GM12878 (cell line): ENCODE measurements around the gene FLT3LG. TPM values are rescaled to one million over a fixed set of nuclear protein-coding genes. Genes with fewer than 3 reads are reported as not detected.

Source experiments
- ATAC-seq: fragments of 200-7000 bp; cut with Tn5 transposase; 3 replicates; pipeline ENCODE4 v1.9.1; 2020; ENCODE audit warnings: mild to moderate bottlenecking, moderate library complexity
- BruUV-seq: library from RNA; stranded (reverse); fragments of 400-500 nt; replicated peaks from 2 replicates; lab custom pipeline; 2021; lab: Mats Ljungman, UMichigan
- CTCF ChIA-PET: fragments of 300-600 bp; sonication (Branson Sonifier 250); formaldehyde crosslinking; extraction: SDS; loops from one replicate; lab custom pipeline; 2021; ENCODE audit warnings: inconsistent platforms; lab: Yijun Ruan, JAX
- POLR2A ChIA-PET: fragments of 350-600 bp; formaldehyde crosslinking; extraction: SDS; loops from one replicate; lab custom pipeline; 2021; ENCODE audit warnings: inconsistent platforms; lab: Charles Lee
- RAD21 ChIA-PET: fragments of 300-600 bp; sonication (Branson Sonifier 250); formaldehyde crosslinking; loops from one replicate; lab custom pipeline; 2023; ENCODE audit warnings: antibody characterized with exemption; ENCODE audit not compliant: unreplicated experiment; lab: Charles Lee
- SMC1A ChIA-PET: fragments of 300-600 bp; sonication (Branson Sonifier 250); formaldehyde crosslinking; loops from one replicate; lab custom pipeline; 2023; ENCODE audit not compliant: unreplicated experiment, uncharacterized antibody; lab: Charles Lee
- DNase-seq: peaks from one replicate; pipeline ENCODE4 v3.0.0-alpha.2; 2011; ENCODE audit warnings: low read depth, low spot score
- FAIRE-seq: peaks from 3 replicates; lab custom pipeline; 2011; peaks lifted over from hg19 to GRCh38; lab: Jason Lieb, UNC
- H2AFZ ChIP-seq: 2 replicates; pipeline ENCODE4 v1.6.0; 2011; ENCODE audit warnings: low read depth, low read length, control low read depth; ENCODE audit not compliant: control insufficient read depth
- H3K27ac ChIP-seq: 2 replicates; pipeline ENCODE4 v1.5.1; 2011; ENCODE audit warnings: control low read depth; ENCODE audit not compliant: control insufficient read depth, insufficient read depth
- H3K27me3 ChIP-seq, 2 experiments: replicated peaks in 1 of 2; 2 replicates each; pipeline versions ENCODE4 v1.6.0 to v1.6.1; 2011; ENCODE audit warnings: low read length in 1 of 2; ENCODE audit not compliant: control insufficient read depth in 2 of 2, insufficient read depth in 2 of 2
- H3K36me3 ChIP-seq, 2 experiments: 2 replicates each; pipeline ENCODE4 v1.5.1; 2011; ENCODE audit warnings: low read length in 1 of 2; ENCODE audit not compliant: control insufficient read depth in 2 of 2, insufficient read depth in 2 of 2
- H3K4me1 ChIP-seq: 2 replicates; pipeline ENCODE4 v1.6.1; 2011; ENCODE audit warnings: mild to moderate bottlenecking, low read length, moderate library complexity, mixed read lengths; ENCODE audit not compliant: control insufficient read depth, insufficient read depth
- H3K4me2 ChIP-seq: 2 replicates; pipeline ENCODE4 v1.6.0; 2011; ENCODE audit warnings: control low read depth; ENCODE audit not compliant: control insufficient read depth, insufficient read depth
- H3K4me3 ChIP-seq: fragments of 200-600 bp; sonication (generic); 2 replicates; pipeline ENCODE4 v1.5.1; 2016
- H3K79me2 ChIP-seq: 2 replicates; pipeline ENCODE4 v1.6.0; 2011; ENCODE audit warnings: low read length; ENCODE audit not compliant: control insufficient read depth, insufficient read depth
- H3K9ac ChIP-seq: 2 replicates; pipeline ENCODE4 v1.8.0; 2011; ENCODE audit warnings: low read length, control low read depth, mixed read lengths; ENCODE audit not compliant: control insufficient read depth, insufficient read depth
- H3K9me3 ChIP-seq: replicated peaks from 3 replicates; pipeline ENCODE4 v1.5.1; 2011; ENCODE audit warnings: mild to moderate bottlenecking, low read length; ENCODE audit not compliant: control insufficient read depth, insufficient read depth
- H4K20me1 ChIP-seq: 2 replicates; pipeline ENCODE4 v1.6.0; 2011; ENCODE audit not compliant: control insufficient read depth, insufficient read depth
- BHLHE40 ChIP-seq, 2 experiments: fragments of 450-650 bp in 1 of 2; IDR thresholded peaks; 2 replicates each; pipeline ENCODE4 v1.6.1; 2011 to 2017; ENCODE audit warnings: low read depth in 2 of 2, borderline replicate concordance in 1 of 2, improper control_type of control experiment in 1 of 2, low read length in 1 of 2, mild to moderate bottlenecking in 1 of 2
- CHD4 ChIP-seq: fragments of 200-600 bp; sonication (generic); IDR thresholded peaks from 2 replicates; pipeline ENCODE4 v1.6.1; 2016; ENCODE audit warnings: mild to moderate bottlenecking
- EGR1 ChIP-seq, 2 experiments: IDR thresholded peaks; 1 replicate in 1 of 2; 2 replicates in 1 of 2; pipeline ENCODE4 v1.6.1; 2011 to 2012; ENCODE audit warnings: low read depth in 2 of 2, low read length in 2 of 2, borderline replicate concordance in 1 of 2, mild to moderate bottlenecking in 1 of 2, moderate library complexity in 1 of 2
- ETV6 ChIP-seq, 2 experiments: fragments of 450-650 bp in 1 of 2; IDR thresholded peaks in 1 of 2; conservative IDR thresholded peaks in 1 of 2; 2 replicates each; pipeline ENCODE4 v1.6.1; 2014; ENCODE audit warnings: antibody characterized with exemption in 1 of 2, borderline replicate concordance in 1 of 2, low read depth in 1 of 2, mild to moderate bottlenecking in 1 of 2, moderate library complexity in 1 of 2
- FOXK2 ChIP-seq: fragments of 450-650 bp; IDR thresholded peaks from 2 replicates; pipeline ENCODE4 v1.6.1; 2017; ENCODE audit warnings: mild to moderate bottlenecking, moderate library complexity
- GABPA ChIP-seq: IDR thresholded peaks from 2 replicates; pipeline ENCODE4 v1.6.1; 2014; ENCODE audit warnings: antibody characterized with exemption, low read depth, mild to moderate bottlenecking, inconsistent platforms
- KLF5 ChIP-seq: fragments of 450-650 bp; IDR thresholded peaks from 2 replicates; pipeline ENCODE4 v1.6.1; 2014; ENCODE audit warnings: mild to moderate bottlenecking; ENCODE audit not compliant: partially characterized antibody
- NR2F1 ChIP-seq: fragments of 450-650 bp; conservative IDR thresholded peaks from 2 replicates; pipeline ENCODE4 v1.6.1; 2017; ENCODE audit warnings: mild to moderate bottlenecking
- POLR2AphosphoS5 ChIP-seq: IDR thresholded peaks from 2 replicates; pipeline ENCODE4 v1.6.1; 2011; ENCODE audit warnings: mild to moderate bottlenecking, low read length, inconsistent platforms
- SIX5 ChIP-seq: IDR thresholded peaks from 2 replicates; pipeline ENCODE4 v1.6.1; 2011; ENCODE audit warnings: mild to moderate bottlenecking, low read depth, low read length, moderate library complexity; ENCODE audit not compliant: severe bottlenecking
- SMAD1 ChIP-seq: fragments of 450-650 bp; IDR thresholded peaks from 2 replicates; pipeline ENCODE4 v1.6.1; 2018; ENCODE audit warnings: mild to moderate bottlenecking, low read depth; ENCODE audit not compliant: partially characterized antibody
- SUPT20H ChIP-seq: IDR thresholded peaks from 2 replicates; pipeline ENCODE4 v1.6.1; 2011; ENCODE audit warnings: low read depth, mild to moderate bottlenecking, low read length, moderate library complexity, borderline replicate concordance; ENCODE audit not compliant: control insufficient read depth
- TARDBP ChIP-seq: IDR thresholded peaks from 2 replicates; pipeline ENCODE4 v1.6.1; 2016; ENCODE audit warnings: borderline replicate concordance
- TBL1XR1 ChIP-seq: IDR thresholded peaks from 2 replicates; pipeline ENCODE4 v1.6.1; 2012; ENCODE audit warnings: low read depth, low read length, improper control_type of control experiment
- YBX1 ChIP-seq: fragments of 450-650 bp; IDR thresholded peaks from 2 replicates; pipeline ENCODE4 v1.6.1; 2016; ENCODE audit warnings: antibody characterized with exemption
- ZNF687 ChIP-seq: fragments of 450-650 bp; IDR thresholded peaks from 2 replicates; pipeline ENCODE4 v1.6.1; 2017; ENCODE audit warnings: mild to moderate bottlenecking, moderate library complexity
- WGBS: methylation state at CpG from one replicate; pipeline ENCODE4 v1.1.6; 2016; ENCODE audit warnings: low lambda C conversion rate; ENCODE audit not compliant: insufficient replicate concordance, insufficient coverage; ENCODE audit errors: missing lambda C conversion rate; 5-methylcytosine and 5-hydroxymethylcytosine counted together
- in situ Hi-C: fragments of 300-500 bp; cut with MboI; formaldehyde crosslinking; loops from 9 replicates; pipeline ENCODE4 v1.14.3; 2018; ENCODE audit warnings: mixed read lengths
- intact Hi-C: fragments of 100-400 bp; cut with micrococcal nuclease; formaldehyde crosslinking; loops from one replicate; pipeline ENCODE4 v1.14.2; 2022; ENCODE audit not compliant: unreplicated experiment
- polyA plus RNA-seq, 11 experiments: library from polyadenylated mRNA; depleted of rRNA in 4 of 11; unstranded in 6 of 11; stranded (reverse) in 5 of 11; fragments of >200 nt; fragmentation: Nextera tagmentation in 4 of 11; fragmentation: Illumina TruSeq in 1 of 11; extraction: Ambion mirVana in 4 of 11; extraction: Trizol in 1 of 11; gene quantifications; 1 replicate in 1 of 11; 2 replicates in 10 of 11; pipeline versions ENCODE4 v1.2.1 to v1.2.3, GENCODE V29; 2011 to 2016; ENCODE audit warnings: inconsistent platforms in 2 of 11, missing spikeins in 2 of 11, low read depth in 1 of 11
- total RNA-seq, 4 experiments: library from RNA; depleted of rRNA in 3 of 4; stranded (reverse); fragments of >200 nt in 3 of 4; fragmentation: Illumina TruSeq in 1 of 4; extraction: Trizol in 1 of 4; gene quantifications; 2 replicates each; pipeline versions ENCODE4 v1.2.1 to v1.2.3, GENCODE V29; 2013 to 2021
- TF ChIP-seq, protein P1 (sequence below): fragments of 150-350 bp; IDR thresholded peaks from 2 replicates; pipeline ENCODE4 v1.6.1; 2016; ENCODE audit warnings: low read depth, low read length

Gene FLT3LG
- total and polyA plus RNA-seq, 10 of the 15 experiments (the other 5 are each of a cell fraction or from before 2014, with no cell fraction given) = 0.68 to 13.1 (median 4.3) TPM

DNA sequence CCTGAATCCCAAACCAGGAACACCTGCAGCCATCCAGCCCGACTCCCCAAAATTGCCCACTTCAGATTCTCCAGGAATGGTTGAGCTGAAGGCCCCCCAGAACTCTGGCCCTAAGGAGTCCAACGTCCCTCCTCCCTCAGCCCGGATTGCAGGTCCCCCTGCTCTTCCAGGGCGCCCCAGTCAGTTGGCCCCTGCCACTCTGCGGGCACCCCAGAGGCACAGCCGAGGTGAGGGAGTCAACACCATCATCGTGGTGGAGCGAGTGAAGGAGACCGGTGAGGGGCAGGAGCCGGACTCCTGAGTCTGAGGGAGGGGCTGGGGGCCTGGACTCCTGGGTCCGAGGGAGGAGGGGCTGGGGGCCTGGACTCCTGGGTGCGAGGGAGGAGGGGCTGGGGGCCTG lies 46.7 kb upstream of the FLT3LG start:
- Histone ChIP-seq H3K79me2 (no peaks in the 10 kb centered on the region), H3K27me3 (peaks cover 17 to 31% of the 10 kb centered on the region in 2 experiments), H3K4me1 (peaks cover 4% of the 10 kb centered on the region), H3K9me3 (no peaks in the 10 kb centered on the region), H3K4me2 (no peak overlapping the region), H3K4me3 (no peak overlapping the region), H2AFZ (no peak overlapping the region), H3K9ac (no peak overlapping the region), H3K27ac (no peak overlapping the region), H4K20me1 (no peaks in the 10 kb centered on the region), H3K36me3 (no peaks in the 10 kb centered on the region)
- ChIA-PET POLR2A (interaction anchor here (0.5 kb wide), 1 partner anchor 176 kb away, joined by 3 read pairs; no protein-coding TSS in a partner anchor), CTCF (interaction anchor here (1.1 to 3.3 kb wide), 3 partner anchors 9 to 36 kb away, joined by 3 to 17 read pairs (median 3); no protein-coding TSS in a partner anchor), SMC1A (no interaction called here), RAD21 (interaction anchor here (0.7 kb wide), 1 partner anchor 39 kb away, joined by 3 read pairs; the partner anchor contains the start of gene KASH5)
- in situ Hi-C loops = no loop called here
- TF ChIP-seq YBX1 = no peak
- TF ChIP-seq EGR1 (IDR thresholded peaks at IDR 0.05; ENCODE audit: borderline replicate concordance in 1 of 2, low read depth in 2 of 2, low read length in 2 of 2) = no peak
- no peak for TF ChIP-seq BHLHE40 (IDR thresholded peaks at IDR 0.05; ENCODE audit: borderline replicate concordance in 1 of 2, low read depth in 2 of 2, low read length in 1 of 2)
- TF ChIP-seq, protein P1, sequence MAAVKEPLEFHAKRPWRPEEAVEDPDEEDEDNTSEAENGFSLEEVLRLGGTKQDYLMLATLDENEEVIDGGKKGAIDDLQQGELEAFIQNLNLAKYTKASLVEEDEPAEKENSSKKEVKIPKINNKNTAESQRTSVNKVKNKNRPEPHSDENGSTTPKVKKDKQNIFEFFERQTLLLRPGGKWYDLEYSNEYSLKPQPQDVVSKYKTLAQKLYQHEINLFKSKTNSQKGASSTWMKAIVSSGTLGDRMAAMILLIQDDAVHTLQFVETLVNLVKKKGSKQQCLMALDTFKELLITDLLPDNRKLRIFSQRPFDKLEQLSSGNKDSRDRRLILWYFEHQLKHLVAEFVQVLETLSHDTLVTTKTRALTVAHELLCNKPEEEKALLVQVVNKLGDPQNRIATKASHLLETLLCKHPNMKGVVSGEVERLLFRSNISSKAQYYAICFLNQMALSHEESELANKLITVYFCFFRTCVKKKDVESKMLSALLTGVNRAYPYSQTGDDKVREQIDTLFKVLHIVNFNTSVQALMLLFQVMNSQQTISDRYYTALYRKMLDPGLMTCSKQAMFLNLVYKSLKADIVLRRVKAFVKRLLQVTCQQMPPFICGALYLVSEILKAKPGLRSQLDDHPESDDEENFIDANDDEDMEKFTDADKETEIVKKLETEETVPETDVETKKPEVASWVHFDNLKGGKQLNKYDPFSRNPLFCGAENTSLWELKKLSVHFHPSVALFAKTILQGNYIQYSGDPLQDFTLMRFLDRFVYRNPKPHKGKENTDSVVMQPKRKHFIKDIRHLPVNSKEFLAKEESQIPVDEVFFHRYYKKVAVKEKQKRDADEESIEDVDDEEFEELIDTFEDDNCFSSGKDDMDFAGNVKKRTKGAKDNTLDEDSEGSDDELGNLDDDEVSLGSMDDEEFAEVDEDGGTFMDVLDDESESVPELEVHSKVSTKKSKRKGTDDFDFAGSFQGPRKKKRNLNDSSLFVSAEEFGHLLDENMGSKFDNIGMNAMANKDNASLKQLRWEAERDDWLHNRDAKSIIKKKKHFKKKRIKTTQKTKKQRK = no peak
- no peak for TF ChIP-seq KLF5
- TF ChIP-seq TARDBP = no peak
- no peak for TF ChIP-seq NR2F1
- no peak for TF ChIP-seq SIX5
- TF ChIP-seq POLR2AphosphoS5 = no peak
- no peak for TF ChIP-seq SUPT20H
- TF ChIP-seq CHD4 = no peak
- no peak for TF ChIP-seq GABPA
- no peak for TF ChIP-seq FOXK2
- no peak for TF ChIP-seq ETV6 (conservative IDR thresholded peaks at IDR 0.05 in 1 of 2, IDR thresholded peaks at IDR 0.05 in 1 of 2; ENCODE audit: borderline replicate concordance in 1 of 2, low read depth in 1 of 2)
- no peak for TF ChIP-seq SMAD1
- TF ChIP-seq ZNF687 = no peak
- no peak for TF ChIP-seq TBL1XR1
- no peak for DNase-seq
- FAIRE-seq = no peak
- intact Hi-C loops = no loop called here
- no peak for ATAC-seq
- no TSS peak for BruUV-seq
- WGBS = 40% methylated on average over 10 of the region's 12 CpGs
